NCI-H146 treated with DMSO at 0.1 percent for 48 hours (cell line): ENCODE data around the gene PDRG1.

Source experiments
- DNase-seq: peaks from one replicate; lab custom pipeline; 2025; ENCODE audit not compliant: unreplicated experiment; lab: John Stamatoyannopoulos, UW

The PDRG1 gene

DNA sequence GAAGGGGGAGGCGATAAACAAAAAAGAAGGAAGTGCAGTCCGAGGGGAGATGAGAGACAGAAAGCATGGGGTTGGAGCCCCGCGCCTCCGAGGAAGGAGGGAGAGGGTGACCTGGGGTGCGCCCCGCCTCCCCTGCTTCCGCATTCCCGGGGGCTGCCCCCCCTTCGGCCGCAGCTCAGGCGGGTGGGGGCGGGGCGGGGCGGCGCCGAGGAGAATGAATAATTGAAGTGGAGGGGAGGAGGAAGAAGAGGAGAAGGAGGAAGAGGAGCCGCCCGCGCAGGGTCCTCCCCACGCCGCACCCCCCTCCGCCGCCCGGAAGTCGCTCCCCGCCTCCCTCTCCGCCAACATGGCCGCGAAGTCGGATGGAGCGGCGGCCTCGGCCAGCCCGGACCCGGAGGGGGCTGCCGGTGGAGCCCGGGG, 16.0 kb upstream of the PDRG1 start, which contains the start of gene XKR7:
TSS of gene XKR7 (plus strand) at position 322 of the 420 bp plus-strand sequence. CDS start at position 347, 25 bp downstream.
- DNase-seq: peak; percentile 88

DNA sequence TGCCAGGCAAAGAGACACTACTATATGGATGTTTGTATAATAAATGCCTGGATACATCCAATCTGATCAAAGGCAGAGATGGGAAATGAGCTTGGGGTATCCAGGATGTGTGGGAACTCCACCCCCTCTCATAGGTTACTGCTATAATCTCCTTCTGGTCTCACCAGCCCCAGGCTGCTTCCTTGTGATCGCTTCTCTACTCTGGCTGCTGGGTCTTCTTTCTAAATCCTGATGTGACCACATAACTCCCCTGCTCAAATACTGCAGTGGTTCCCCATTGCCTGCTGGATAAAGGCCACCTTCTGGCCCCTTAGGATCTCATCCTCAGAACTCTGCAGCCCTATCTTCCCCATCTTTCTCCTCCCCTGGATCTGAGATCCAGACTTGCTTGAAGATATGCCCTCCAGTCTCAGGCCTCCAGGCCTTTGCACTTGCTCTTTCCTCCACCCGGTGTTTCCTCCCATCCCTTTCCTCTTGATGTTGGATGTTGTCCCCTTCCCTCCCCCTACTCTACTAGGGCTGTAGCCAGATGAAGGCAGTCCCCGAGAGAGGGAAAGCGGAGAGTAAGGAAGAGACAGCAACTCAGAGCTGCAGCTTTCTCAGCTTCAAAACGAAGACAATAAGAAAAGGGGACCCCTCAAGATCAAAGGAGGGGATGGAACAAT, 15.3 kb upstream of the PDRG1 start:
- DNase-seq: peak; percentile 57

DNA sequence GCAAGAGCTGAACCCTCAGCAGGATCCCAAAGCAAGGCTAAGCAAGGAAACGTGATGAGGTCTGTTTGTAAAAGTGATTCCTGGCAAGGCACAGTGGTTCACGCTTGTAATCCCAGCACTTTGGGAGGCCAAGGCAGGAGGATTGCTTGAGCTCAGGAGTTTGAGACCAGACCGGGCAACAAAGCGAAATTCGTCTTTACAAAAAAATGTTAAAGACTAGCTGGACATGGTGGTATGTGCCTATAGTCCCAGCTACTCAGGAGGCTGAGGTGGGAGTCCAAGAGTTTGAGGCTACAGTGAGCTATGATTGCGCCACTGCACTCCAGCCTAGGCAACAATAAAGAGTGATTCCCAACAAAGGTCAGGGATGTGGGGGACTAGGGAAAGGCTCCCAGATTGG, 12.0 kb upstream of the PDRG1 start:
- no peak for DNase-seq

DNA sequence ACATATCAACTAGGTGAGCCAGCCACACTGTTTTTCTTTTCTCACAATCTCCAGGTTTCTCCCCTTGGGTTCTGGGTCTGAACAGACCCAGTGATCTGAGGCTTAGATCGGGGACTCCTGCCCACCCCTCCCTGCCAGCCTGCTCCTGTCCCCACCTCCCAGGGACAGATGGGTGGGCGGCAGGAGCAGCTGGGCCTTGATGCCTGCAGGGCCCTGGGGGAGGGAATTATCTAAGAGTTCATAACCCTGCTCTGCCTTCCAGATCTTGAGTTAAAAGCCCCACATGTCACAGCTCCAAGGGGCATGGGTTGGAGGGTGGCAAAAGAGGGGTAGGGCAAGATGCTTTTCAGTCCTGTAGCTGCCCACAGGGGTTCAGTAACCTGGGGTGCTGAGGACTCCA, 10.9 kb upstream of the PDRG1 start:
- DNase-seq: peak; percentile 20

DNA sequence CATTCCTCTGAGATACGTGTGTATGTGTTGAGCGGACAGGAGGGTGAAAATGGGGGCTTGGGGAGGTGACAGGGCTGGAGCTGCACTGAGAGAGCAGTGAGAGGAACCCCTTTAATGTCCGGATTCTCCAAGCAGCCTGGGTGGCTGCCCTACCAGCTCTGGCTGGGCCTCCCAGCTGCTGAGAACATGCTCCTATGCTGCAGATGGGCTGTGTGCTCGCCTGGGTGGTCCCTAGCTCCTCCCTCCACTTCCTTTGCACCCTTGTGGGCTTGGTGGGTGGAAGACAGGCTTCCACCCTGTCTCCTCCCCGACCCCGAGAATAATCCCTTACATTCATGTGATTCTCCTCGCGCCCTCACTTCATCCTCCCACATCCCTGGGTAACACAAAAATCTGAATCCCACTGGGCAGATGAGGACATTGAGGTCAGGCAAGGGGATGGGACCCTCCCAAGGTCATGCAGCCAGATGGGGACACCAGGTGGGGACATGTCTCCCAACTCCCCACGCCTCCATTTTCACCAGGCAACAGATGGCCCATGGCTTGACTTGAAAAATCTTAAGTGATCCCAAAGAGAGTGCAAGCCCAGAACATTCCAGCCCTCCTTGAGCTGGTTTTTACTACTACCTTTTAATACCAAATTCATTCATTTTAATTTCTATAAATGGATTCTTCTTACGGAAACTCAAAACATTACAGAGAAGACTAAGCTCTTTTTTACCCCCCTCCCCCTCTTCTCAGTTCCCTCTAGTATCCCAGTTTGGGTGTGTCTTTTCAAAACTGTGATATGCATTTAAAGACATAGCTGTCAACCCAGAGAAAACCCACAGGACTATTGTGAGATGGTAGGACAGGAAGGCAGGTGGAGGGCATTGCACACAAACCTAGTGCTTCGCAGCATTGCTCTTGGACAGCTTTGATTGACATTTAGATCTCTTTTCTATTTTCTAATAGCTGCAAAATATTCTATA, 5.0 kb upstream of the PDRG1 start:
- no peak for DNase-seq

DNA sequence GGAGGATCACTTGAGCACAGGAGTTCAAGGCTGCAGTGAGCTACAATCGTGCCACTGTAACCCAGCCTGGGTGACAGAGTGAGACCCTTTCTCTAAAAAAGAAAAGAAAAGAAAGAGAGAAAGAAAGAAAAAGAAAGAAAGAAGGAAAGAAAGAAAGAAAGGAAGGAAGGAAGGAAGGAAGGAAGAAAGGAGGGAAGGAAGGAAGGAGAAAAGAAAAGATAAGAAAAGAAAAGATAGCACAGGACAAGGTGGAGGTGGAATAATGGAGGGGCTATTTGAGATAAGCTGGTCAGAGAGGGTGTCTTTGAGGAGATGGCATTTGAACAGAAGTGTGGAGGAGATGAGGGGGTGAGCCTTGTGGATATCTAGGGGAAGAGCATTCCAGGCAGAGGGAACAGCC, 2.7 kb upstream of the PDRG1 start:
- DNase-seq: no peak

DNA sequence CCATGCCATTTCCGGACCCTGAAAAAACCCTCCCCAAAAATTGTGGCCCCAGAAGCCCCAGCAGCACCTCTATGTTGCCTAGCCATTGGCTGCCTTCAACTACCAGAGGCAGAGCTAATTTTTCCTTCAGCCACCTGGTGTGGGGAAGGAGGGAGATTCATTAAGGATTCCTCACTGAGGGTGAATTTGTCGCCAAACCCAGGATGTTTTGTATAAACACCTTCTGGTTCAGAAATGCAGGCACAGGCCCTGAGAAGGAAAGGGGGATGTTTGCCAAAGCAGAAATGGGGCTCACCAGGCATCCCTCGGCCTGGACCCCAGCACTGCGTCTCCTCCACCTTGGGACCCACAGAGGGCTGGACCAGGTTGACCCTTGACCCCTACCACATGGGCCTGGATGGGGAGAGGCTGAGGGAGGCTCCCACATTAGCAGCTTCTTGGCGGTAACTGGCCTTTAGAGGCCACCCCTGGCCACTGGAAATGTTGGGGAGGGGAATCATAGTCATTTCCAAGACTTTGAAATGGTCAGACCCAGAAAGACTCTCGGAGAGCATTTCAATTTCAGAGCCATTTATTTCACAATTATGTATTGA, 1.8 kb upstream of the PDRG1 start:
- DNase-seq: no peak

DNA sequence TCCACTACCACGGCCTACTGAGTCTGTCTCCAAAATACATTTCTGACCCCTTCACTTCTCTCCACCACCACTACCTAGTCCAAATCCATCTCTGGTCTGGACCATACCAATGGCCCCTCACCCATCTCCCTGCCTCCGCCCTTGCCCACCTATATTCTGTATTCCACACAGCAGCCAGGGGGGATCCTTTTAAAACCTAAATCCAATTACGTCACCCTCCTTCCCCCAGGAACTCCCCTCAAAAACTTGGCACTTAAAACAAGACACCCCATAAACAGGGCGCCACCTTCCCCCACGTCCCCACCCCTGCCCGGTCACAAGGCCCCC, 680 bp downstream of the PDRG1 start:
- DNase-seq: no peak

DNA sequence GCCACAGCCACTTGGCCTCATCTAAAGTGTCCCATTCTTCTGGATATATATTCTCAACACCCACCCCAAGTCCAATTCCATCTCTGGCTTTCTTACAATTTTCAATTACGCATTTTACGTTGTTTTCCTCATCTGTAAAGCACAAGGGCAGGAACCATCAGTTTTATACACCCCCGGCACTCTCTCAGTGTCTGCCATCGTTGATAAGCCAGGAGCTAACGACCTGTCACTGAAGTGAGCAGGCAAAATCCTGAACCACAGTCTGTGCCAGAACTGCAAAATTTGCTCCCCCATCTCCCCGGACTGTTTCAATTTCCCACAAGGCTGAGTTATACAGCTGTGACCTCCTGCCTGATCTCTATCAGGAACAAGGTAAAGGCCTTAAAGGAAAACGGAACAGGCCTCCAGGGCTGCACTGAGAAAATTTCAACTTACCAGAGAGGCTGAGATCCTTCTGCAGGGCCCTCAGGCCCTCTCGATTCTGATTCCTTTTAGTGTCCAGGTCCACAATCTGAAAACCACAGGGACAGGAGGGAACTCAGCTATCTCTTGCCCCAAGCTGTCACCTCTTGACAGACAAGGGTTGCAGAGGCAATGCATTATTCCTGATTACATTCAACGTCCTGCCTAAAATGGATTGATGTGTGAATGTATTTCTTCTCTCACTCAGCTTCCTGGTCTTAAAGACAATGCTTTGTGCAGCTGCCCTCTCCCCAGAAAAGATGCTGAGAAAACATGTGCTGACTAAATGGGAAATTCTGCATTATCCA, 1.8 kb downstream of the PDRG1 start:
- no peak for DNase-seq

DNA sequence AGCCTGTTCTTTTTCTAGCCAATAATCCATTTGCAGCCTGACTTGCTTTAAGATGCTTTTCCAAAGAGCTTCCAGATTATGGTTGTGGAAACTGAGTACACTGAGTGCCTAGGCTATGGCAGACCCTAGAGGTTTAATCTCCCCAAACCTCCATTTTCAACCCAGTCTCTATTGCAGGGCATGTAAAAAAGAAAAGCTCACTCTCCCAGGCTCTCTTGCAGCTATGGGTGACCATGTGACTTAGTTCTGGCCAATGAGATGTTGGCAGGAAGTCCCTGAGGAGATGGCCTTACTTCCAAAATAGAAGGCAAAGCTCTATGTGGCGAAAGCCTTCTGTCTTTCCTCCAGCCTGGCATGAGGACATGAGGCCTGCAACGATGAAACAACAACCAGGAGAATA, 3.8 kb downstream of the PDRG1 start:
- DNase-seq: no peak

DNA sequence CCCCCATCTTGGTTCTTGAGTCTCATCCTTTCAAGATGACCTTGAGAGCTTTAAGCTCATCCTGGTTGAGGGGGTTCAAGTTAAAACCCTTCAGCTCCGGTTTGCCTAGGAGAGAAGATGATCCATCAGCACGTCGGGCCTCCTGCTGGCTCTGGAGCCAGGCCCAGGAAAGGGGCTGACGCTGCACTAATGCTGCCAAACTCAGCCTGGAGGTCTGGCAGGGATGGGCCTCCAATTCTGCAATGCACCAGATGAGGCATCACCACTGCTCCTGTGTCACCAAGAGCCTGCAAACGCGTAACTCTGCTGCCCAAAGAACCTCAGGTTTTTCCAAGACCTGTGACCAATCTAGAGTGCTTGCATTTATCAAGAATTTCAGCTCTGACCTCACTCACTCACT, 6.1 kb downstream of the PDRG1 start:
- no peak for DNase-seq

DNA sequence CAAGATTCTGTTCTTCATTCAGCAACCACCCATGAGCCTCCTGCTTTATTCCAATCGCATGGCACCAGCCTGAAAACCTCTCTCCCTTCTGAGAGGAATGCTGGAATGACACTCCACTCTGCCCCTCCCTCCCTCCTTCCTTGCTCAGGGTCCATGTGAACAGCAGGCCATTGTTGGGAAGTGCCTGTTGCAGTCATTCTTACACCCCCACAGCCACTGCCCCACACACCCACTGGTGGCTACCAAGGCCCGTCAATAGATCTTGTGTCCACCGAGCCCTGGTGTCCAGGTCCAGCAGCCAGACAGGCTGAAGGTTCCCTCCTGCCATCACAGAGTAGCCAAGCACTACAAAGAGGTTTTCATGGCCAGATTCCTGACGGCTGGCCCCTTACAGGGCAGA, 6.5 kb downstream of the PDRG1 start:
- no peak for DNase-seq

DNA sequence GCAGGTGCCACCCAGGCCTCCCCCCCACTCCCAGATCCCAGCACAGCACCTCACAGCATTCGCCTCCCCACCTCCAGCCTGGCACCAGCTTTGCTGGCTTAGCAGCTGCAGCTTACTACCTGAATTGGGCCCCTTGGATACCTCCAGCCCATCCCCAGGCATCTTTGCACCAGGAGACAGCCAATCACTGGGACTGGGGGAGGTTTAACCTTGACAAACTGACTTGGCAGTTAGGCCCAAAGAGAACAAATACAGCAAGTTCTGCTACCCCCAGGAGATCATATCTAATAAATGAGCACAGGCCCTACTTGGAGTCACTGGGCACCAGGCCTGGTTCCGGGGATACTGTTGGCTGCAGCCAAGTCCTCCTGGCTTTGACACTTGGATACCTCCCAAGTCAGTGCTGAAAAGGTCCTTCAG, 8.8 kb downstream of the PDRG1 start:
- DNase-seq: no peak

DNA sequence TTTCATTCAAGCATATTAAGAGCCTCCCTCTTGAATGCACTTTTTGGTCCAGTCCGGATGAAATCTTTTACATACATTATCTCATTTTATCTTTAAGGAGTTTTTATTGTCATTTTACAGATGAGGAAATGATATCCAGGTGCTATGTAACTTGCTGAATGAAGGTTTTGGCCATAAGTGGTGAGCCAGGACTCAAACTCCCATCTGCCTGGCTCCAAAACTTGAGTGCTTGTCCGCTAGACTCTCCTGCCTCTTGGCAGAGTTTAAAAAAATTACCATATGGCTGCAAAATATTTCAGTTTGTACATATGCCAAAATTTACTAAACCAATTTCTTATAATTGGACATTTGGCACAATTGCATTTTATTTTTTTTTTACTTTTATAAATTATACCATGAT, 12.2 kb downstream of the PDRG1 start:
- no peak for DNase-seq

DNA sequence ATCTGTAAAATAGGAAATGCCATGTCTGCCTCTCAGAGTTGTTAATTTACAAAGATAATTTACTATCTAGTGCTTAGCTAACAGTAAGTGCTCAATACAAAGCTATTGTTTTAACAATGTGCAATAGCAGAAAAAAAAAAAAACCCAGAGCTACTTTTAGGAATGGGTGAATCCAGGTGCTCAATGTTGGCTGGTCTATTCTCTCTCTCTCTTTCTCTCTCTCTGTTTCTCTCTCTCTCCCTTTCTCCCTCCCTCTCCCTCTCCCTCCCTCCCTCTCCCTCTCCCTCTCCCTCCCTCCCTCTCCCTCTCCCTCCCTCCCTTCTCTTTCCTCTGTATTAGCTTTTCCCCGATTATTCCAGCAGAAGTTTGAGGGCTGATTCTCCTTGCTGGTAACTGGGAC, 14.0 kb downstream of the PDRG1 start:
- DNase-seq: no peak

DNA sequence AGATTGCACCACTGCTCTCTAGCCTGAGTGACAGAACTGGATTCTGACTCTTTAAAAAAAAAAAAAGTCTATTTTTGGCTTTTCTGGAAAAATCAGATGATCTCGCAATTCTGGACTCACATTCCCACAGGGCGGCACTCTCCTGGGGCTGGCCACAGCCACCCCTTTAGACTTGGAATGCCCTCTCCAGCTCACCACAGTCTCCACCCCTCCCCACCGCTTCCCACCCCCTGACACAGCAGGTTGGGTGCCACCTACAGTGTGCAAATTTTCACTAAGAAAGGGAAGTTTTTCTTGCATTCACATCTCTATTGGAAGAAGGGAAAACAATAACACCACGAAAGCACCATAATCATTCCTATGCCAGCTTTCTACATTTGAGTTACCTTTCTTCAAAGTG, 15.4 kb downstream of the PDRG1 start:
- DNase-seq: no peak

DNA sequence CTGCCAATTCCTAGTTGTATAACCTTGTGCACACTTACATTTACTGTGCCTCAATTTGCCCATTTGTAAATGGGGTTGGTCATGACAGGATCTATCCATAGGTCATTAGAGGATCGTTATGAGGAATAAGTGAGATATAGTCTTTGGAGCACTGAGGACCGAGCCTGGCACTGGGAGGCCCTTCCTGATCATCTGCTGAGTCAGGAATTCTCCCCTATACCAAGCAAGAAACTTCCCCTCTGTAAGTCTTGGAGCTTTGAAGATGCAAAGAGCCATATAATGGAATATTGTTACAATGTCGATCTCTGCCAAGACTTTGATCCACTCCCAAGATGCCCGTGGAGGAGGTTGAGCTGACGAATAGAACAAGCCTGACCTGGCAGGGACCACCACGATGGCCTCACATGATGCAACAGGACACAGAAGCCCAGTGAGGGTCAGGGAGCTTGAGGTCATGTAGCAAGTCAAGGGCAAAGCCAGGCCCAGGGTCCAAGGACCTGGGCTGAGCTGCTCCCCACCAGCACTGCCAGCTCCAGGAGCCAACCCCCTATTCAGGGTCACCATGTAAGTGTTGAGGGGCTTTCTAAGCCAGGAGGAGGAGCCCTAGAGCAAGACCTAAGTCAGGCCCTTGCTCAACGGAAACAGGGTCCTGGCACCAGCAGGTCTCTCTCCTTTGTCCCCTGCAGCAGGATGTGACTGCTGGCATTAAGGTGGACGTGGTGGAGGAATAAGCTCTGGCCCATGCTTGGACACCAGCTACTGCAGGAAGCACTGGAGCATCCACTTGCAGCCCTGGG, 16.7 kb downstream of the PDRG1 start:
- no peak for DNase-seq

DNA sequence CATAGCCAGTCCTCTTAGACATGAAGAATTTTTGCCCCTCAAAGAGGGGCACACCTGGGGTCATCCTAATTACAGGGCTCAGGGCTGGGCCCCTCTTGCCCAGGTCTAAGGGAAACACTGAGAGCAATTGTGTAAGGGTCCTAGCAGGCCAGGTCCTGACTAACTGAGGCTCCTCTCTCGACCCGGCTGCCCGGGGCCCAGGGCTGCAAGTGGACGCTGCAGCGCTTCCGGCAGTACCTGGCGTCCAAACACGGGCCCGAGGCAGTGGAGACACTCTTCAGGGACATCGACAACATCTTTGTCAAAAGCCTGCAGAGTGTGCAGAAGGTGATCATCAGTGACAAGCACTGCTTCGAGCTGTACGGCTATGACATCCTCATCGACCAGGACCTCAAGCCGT, 17.4 kb downstream of the PDRG1 start:
- no peak for DNase-seq

DNA sequence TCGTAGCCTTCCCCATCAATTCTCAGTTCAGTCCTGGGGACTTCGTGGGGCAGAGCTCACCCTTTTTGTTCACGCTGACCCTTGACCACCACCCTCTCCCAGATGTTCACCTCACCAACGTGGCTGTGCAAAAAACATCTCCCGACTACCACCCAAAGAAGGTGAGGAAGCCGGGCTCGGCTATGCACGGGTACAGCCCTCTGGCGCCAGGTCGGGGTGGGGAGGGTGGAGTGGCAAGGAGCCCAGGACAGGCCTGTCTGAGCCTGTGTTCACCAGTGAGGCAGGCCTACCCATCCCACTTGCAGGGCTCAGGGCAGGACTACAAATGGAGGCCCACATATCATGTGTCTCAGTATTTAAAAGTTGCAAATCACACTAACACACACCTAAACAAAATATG, 18.1 kb downstream of the PDRG1 start:
- no peak for DNase-seq

DNA sequence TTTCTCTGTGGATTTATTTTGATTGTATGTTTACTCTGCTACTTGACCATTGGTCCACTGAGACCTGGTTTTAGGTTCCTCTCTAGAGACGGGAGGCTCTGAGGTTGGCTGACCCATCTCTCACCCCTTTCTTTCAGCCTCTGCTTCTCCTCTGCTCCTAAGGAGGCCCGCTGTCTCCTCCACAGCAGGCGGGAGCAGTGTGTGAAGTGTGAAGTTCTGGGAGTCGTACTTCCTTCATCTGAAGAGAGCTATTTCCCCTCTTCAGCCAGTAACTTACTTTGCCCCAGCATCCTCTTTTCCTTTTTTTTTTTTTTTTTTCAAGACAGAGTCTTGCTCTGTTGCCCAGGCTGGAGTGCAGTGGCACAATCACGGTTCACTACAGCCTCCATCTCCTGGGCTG, 21.1 kb downstream of the PDRG1 start:
- no peak for DNase-seq
